ENCODE data around the gene SRP9. TPM values are rescaled to one million over a fixed set of nuclear protein-coding genes. Genes with fewer than 3 reads are reported as not detected.

SRP9 gene
- total and polyA plus RNA-seq, 2 experiments from 2014 or later, result 640 to 728 TPM

DNA sequence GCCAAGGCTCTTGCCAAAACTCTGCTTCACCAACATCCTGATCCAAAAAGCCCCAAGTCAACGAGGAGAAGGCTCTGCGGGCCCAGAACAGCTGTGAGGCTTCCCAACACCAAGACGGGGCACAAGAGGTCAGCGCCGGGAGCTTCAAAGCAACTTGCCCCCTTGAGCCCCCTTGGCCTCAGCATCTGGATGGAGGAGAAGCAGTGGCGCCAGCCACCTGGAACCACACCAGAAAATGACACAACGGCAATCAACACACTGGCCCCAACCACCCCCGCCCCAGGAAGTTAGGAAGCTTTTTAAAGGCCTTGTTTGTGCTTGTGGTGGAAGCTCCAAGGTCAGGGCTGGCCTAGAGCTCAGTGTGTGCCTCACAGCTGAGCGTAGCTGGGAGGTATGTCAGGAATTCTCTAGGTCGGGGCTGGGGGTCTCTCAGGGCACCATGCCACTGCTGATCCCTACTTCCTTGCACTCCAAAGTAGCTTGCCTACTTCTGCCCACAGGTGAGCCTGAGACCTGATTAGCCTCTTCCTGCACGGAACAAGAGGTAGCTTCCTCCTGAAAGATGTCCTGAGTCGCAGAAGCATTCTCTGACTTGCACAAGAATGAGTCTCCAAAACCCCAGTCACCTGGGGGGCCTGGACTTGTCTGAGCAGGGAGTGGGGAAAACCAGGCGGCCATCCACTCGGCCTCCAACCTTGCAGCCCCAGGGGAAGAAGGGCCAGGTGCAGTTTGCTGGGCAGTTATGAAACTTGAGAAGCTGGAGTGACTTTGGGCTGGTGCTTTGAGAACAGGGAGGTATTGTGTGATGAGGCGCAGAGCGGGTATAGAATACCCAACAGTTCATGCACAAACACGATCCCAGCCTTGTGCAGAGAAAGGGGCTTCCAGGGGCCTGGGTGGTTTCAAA lies 9.7 kb upstream of the SRP9 start:
- H3K4me1 Mint-ChIP-seq, result peaks cover 53% of the 10 kb centered on the region
- peak overlapping the region; percentile 43; the same call in 1 of the 2 replicates for H2AFZ ChIP-seq

More for the DNA sequence above, 9.7 kb upstream of the SRP9 start:
- H3F3A ChIP-seq (replicated peaks; ENCODE audit: low read depth), result peaks cover 3% of the 10 kb centered on the region; the same call in 1 of the 2 replicates
- Mint-ChIP-seq H3K27me3 (ENCODE audit: insufficient read depth, low read depth, poor library complexity) (peaks cover 12% of the 10 kb centered on the region), H3K36me3 (ENCODE audit: low read depth) (no peaks in the 10 kb centered on the region), H3K4me3 (no peak overlapping the region), H3K27ac (no peak overlapping the region), H3K9me3 (no peaks in the 10 kb centered on the region)
- no peak overlapping the region for H3K4me3 ChIP-seq
- H3K27me3 ChIP-seq (ENCODE audit: insufficient read depth), result no peaks in the 10 kb centered on the region
- no peaks in the 10 kb centered on the region for H3K79me2 ChIP-seq (replicated peaks; ENCODE audit: insufficient read depth)
- H3K36me3 ChIP-seq (ENCODE audit: insufficient read depth), result no peaks in the 10 kb centered on the region
- no peaks in the 10 kb centered on the region for H3K9me2 ChIP-seq (ENCODE audit: insufficient read depth)
- DNase-seq (ENCODE audit: low spot score), result peak; percentile 59
- peak; percentile 10 for ATAC-seq
- 0 out of 2 replicates have a peak overlapping the region, but pooled peaks have one; percentile 55 for H3K4me2 ChIP-seq
- TF ChIP-seq ZNF331 (CRISPR knock-in tag; IDR thresholded peaks at IDR 0.05; ENCODE audit: low read depth), result no peak
- TF ChIP-seq CREB1 (CRISPR knock-in tag; IDR thresholded peaks at IDR 0.05; ENCODE audit: low read depth), result no peak
- TF ChIP-seq, protein P1, sequence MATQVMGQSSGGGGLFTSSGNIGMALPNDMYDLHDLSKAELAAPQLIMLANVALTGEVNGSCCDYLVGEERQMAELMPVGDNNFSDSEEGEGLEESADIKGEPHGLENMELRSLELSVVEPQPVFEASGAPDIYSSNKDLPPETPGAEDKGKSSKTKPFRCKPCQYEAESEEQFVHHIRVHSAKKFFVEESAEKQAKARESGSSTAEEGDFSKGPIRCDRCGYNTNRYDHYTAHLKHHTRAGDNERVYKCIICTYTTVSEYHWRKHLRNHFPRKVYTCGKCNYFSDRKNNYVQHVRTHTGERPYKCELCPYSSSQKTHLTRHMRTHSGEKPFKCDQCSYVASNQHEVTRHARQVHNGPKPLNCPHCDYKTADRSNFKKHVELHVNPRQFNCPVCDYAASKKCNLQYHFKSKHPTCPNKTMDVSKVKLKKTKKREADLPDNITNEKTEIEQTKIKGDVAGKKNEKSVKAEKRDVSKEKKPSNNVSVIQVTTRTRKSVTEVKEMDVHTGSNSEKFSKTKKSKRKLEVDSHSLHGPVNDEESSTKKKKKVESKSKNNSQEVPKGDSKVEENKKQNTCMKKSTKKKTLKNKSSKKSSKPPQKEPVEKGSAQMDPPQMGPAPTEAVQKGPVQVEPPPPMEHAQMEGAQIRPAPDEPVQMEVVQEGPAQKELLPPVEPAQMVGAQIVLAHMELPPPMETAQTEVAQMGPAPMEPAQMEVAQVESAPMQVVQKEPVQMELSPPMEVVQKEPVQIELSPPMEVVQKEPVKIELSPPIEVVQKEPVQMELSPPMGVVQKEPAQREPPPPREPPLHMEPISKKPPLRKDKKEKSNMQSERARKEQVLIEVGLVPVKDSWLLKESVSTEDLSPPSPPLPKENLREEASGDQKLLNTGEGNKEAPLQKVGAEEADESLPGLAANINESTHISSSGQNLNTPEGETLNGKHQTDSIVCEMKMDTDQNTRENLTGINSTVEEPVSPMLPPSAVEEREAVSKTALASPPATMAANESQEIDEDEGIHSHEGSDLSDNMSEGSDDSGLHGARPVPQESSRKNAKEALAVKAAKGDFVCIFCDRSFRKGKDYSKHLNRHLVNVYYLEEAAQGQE (IDR thresholded peaks at IDR 0.05; ENCODE audit: unreplicated experiment), result no peak
- no peak for TF ChIP-seq JUNB (IDR thresholded peaks at IDR 0.05; ENCODE audit: unreplicated experiment)
- TF ChIP-seq EZH2phosphoT487 (IDR thresholded peaks at IDR 0.05; ENCODE audit: unreplicated experiment), result no peak
- TF ChIP-seq EZH2 (IDR thresholded peaks at IDR 0.05; ENCODE audit: low read depth, unreplicated experiment), result no peak
- TF ChIP-seq, protein P2, sequence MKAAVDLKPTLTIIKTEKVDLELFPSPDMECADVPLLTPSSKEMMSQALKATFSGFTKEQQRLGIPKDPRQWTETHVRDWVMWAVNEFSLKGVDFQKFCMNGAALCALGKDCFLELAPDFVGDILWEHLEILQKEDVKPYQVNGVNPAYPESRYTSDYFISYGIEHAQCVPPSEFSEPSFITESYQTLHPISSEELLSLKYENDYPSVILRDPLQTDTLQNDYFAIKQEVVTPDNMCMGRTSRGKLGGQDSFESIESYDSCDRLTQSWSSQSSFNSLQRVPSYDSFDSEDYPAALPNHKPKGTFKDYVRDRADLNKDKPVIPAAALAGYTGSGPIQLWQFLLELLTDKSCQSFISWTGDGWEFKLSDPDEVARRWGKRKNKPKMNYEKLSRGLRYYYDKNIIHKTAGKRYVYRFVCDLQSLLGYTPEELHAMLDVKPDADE (IDR thresholded peaks at IDR 0.05), result no peak
- TF ChIP-seq, protein P3, sequence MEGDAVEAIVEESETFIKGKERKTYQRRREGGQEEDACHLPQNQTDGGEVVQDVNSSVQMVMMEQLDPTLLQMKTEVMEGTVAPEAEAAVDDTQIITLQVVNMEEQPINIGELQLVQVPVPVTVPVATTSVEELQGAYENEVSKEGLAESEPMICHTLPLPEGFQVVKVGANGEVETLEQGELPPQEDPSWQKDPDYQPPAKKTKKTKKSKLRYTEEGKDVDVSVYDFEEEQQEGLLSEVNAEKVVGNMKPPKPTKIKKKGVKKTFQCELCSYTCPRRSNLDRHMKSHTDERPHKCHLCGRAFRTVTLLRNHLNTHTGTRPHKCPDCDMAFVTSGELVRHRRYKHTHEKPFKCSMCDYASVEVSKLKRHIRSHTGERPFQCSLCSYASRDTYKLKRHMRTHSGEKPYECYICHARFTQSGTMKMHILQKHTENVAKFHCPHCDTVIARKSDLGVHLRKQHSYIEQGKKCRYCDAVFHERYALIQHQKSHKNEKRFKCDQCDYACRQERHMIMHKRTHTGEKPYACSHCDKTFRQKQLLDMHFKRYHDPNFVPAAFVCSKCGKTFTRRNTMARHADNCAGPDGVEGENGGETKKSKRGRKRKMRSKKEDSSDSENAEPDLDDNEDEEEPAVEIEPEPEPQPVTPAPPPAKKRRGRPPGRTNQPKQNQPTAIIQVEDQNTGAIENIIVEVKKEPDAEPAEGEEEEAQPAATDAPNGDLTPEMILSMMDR (conservative IDR thresholded peaks at IDR 0.05; ENCODE audit: low read depth in 2 of 2), result no peak
- no peak for TF ChIP-seq NANOG (IDR thresholded peaks at IDR 0.05; ENCODE audit: borderline replicate concordance)
- no peak for TF ChIP-seq STAT1 (IDR thresholded peaks at IDR 0.05; ENCODE audit: unreplicated experiment)
- TF ChIP-seq, protein P4, sequence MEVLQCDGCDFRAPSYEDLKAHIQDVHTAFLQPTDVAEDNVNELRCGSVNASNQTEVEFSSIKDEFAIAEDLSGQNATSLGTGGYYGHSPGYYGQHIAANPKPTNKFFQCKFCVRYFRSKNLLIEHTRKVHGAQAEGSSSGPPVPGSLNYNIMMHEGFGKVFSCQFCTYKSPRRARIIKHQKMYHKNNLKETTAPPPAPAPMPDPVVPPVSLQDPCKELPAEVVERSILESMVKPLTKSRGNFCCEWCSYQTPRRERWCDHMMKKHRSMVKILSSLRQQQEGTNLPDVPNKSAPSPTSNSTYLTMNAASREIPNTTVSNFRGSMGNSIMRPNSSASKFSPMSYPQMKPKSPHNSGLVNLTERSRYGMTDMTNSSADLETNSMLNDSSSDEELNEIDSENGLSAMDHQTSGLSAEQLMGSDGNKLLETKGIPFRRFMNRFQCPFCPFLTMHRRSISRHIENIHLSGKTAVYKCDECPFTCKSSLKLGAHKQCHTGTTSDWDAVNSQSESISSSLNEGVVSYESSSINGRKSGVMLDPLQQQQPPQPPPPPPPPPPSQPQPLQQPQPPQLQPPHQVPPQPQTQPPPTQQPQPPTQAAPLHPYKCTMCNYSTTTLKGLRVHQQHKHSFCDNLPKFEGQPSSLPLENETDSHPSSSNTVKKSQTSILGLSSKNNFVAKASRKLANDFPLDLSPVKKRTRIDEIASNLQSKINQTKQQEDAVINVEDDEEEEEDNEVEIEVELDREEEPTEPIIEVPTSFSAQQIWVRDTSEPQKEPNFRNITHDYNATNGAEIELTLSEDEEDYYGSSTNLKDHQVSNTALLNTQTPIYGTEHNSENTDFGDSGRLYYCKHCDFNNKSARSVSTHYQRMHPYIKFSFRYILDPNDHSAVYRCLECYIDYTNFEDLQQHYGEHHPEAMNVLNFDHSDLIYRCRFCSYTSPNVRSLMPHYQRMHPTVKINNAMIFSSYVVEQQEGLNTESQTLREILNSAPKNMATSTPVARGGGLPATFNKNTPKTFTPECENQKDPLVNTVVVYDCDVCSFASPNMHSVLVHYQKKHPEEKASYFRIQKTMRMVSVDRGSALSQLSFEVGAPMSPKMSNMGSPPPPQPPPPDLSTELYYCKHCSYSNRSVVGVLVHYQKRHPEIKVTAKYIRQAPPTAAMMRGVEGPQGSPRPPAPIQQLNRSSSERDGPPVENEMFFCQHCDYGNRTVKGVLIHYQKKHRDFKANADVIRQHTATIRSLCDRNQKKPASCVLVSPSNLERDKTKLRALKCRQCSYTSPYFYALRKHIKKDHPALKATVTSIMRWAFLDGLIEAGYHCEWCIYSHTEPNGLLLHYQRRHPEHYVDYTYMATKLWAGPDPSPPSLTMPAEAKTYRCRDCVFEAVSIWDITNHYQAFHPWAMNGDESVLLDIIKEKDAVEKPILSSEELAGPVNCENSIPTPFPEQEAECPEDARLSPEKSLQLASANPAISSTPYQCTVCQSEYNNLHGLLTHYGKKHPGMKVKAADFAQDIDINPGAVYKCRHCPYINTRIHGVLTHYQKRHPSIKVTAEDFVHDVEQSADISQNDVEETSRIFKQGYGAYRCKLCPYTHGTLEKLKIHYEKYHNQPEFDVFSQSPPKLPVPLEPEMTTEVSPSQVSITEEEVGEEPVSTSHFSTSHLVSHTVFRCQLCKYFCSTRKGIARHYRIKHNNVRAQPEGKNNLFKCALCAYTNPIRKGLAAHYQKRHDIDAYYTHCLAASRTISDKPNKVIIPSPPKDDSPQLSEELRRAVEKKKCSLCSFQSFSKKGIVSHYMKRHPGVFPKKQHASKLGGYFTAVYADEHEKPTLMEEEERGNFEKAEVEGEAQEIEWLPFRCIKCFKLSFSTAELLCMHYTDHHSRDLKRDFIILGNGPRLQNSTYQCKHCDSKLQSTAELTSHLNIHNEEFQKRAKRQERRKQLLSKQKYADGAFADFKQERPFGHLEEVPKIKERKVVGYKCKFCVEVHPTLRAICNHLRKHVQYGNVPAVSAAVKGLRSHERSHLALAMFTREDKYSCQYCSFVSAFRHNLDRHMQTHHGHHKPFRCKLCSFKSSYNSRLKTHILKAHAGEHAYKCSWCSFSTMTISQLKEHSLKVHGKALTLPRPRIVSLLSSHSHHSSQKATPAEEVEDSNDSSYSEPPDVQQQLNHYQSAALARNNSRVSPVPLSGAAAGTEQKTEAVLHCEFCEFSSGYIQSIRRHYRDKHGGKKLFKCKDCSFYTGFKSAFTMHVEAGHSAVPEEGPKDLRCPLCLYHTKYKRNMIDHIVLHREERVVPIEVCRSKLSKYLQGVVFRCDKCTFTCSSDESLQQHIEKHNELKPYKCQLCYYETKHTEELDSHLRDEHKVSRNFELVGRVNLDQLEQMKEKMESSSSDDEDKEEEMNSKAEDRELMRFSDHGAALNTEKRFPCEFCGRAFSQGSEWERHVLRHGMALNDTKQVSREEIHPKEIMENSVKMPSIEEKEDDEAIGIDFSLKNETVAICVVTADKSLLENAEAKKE (CRISPR knock-in tag; IDR thresholded peaks at IDR 0.05), result no peak
- no peak for TF ChIP-seq POLR2AphosphoS5 (IDR thresholded peaks at IDR 0.05; ENCODE audit: low read depth)
- TF ChIP-seq ZNF114 (CRISPR knock-in tag; IDR thresholded peaks at IDR 0.05), result no peak
- H3K4me1 ChIP-seq (ENCODE audit: insufficient read depth), result peaks cover 39% of the 10 kb centered on the region
- H3K27ac ChIP-seq (ENCODE audit: low read depth), result no peak overlapping the region
- H4K20me1 ChIP-seq (replicated peaks; ENCODE audit: insufficient read depth), result no peaks in the 10 kb centered on the region

Data from GM23338 (cell line).